ENCODE results near the gene FBXO22. TPM values are rescaled to one million over a fixed set of nuclear protein-coding genes. Genes with fewer than 3 reads are reported as not detected.

FBXO22 gene
- total RNA-seq, 4 donors from 2014 or later: 12.6 to 14.8 (median 13.4) TPM

- no peak for TF ChIP-seq CTCF (IDR thresholded peaks at IDR 0.05; ENCODE audit: low read depth)
These were observed 78.8 kb downstream of the FBXO22 start for GRCh38 chr15:75982468-75982867.

- no peak for TF ChIP-seq CTCF (IDR thresholded peaks at IDR 0.05; ENCODE audit: low read depth)
These were observed 82.3 kb downstream of the FBXO22 start for GRCh38 chr15:75985971-75986370.

GRCh38 chr15:75989045-75989444, 85.4 kb downstream of the FBXO22 start:
- no peak for TF ChIP-seq CTCF (IDR thresholded peaks at IDR 0.05; ENCODE audit: low read depth)

- no peak for TF ChIP-seq CTCF (IDR thresholded peaks at IDR 0.05; ENCODE audit: low read depth)
These were observed 86.2 kb downstream of the FBXO22 start for GRCh38 chr15:75989875-75990274.

Small RNA genes lying within 50 kb of the gene (small RNA-seq; reads per million reads assigned to genes)
- not detected for gene RN7SL510P

Other genes starting within 250 kb of the FBXO22 start
- gene CSPG4, start 191.0 kb upstream of the FBXO22 start, total RNA-seq: 100 to 1,000 TPM in 1 of 4 donors, 10 to 100 TPM in 3; 34.6 to 183 (median 57.0) TPM
- 10 to 100 TPM; 40.5 to 67.7 (median 51.8) TPM for gene UBE2Q2, start 60.4 kb upstream of the FBXO22 start, total RNA-seq
- gene NRG4, start 108.5 kb downstream of the FBXO22 start, total RNA-seq: not detected
- 1 to 10 TPM in 1 of 4 donors, under 1 TPM in 1, not detected in 2; 0.75 to 5.4 TPM for gene TMEM266, start 156.1 kb downstream of the FBXO22 start, total RNA-seq